ENCODE data around the gene DOCK9.

DOCK9 gene

GRCh38 chr13:98873377-98874028 lies 104.4 kb downstream of the DOCK9 start:
- Histone ChIP-seq H3K36me3 (ENCODE audit: control insufficient read depth in 2 of 2, insufficient read depth in 2 of 2, low read length in 2 of 2) (peaks cover 0 to 20% of the 10 kb centered on the region in 2 donors), H3K4me1 (ENCODE audit: control insufficient read depth in 2 of 2, insufficient read depth in 2 of 2, low read length in 2 of 2) (no peaks in the 10 kb centered on the region)

DNA sequence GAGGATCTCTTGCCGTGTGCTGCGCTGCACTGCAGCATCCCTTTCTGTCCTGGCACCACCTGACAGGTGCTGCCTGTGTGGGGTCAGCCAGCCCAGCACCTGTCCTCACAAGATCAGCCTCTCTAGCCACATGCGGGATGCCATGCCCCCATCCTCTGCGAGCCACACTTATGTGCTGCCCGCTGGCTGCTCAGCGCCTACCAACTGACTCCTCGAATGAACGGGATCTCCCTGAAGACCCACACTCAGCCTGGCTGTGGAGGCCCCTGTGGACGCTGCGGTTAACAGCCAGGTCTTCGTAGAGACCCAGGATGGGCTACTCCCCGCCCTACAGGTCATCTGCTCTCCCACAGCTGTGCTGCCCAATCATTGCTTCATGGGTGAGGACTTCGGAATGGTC lies 106.1 kb downstream of the DOCK9 start:
- Histone ChIP-seq H3K9me3 (ENCODE audit: control insufficient read depth in 2 of 2, low read length in 2 of 2) (peaks cover 0 to 3% of the 10 kb centered on the region in 2 donors), H3K36me3 (ENCODE audit: control insufficient read depth in 2 of 2, insufficient read depth in 2 of 2, low read length in 2 of 2) (peaks cover 9 to 21% of the 10 kb centered on the region in 2 donors), H3K4me3 (ENCODE audit: low read length in 2 of 2) (no peak overlapping the region), H3K4me1 (ENCODE audit: control insufficient read depth in 2 of 2, insufficient read depth in 2 of 2, low read length in 2 of 2) (no peaks in the 10 kb centered on the region), H3K9ac (ENCODE audit: low read depth in 1 of 2, low read length in 2 of 2) (no peak overlapping the region), H3K27ac (ENCODE audit: low read depth in 2 of 2, low read length in 2 of 2) (no peak overlapping the region), H3K27me3 (ENCODE audit: control insufficient read depth in 2 of 2, insufficient read depth in 2 of 2, low read length in 2 of 2) (no peaks in the 10 kb centered on the region)

More at GRCh38 chr13:98873377-98874028, 104.4 kb downstream of the DOCK9 start:
- no peak overlapping the region for H3K4me3 ChIP-seq (ENCODE audit: low read length in 2 of 2)
- no peaks in the 10 kb centered on the region for H3K27me3 ChIP-seq (ENCODE audit: control insufficient read depth in 2 of 2, insufficient read depth in 2 of 2, low read length in 2 of 2)
- no peak overlapping the region for H3K9ac ChIP-seq (ENCODE audit: low read depth in 1 of 2, low read length in 2 of 2)
- peaks cover 0 to 3% of the 10 kb centered on the region in 2 donors for H3K9me3 ChIP-seq (ENCODE audit: control insufficient read depth in 2 of 2, low read length in 2 of 2)
- H3K27ac ChIP-seq (ENCODE audit: low read depth in 2 of 2, low read length in 2 of 2): no peak overlapping the region

GRCh38 chr13:98869408-98870090 lies 108.3 kb downstream of the DOCK9 start:
- H3K36me3 ChIP-seq (ENCODE audit: control insufficient read depth in 2 of 2, insufficient read depth in 2 of 2, low read length in 2 of 2): peaks cover 23 to 36% of the 10 kb centered on the region in 2 donors

GRCh38 chr13:98868932-98869331 lies 108.9 kb downstream of the DOCK9 start:
- peaks cover 23 to 37% of the 10 kb centered on the region in 2 donors for H3K36me3 ChIP-seq (ENCODE audit: control insufficient read depth in 2 of 2, insufficient read depth in 2 of 2, low read length in 2 of 2)
- H3K9ac ChIP-seq (ENCODE audit: low read depth in 1 of 2, low read length in 2 of 2): no peak overlapping the region
- H3K27me3 ChIP-seq (ENCODE audit: control insufficient read depth in 2 of 2, insufficient read depth in 2 of 2, low read length in 2 of 2): no peaks in the 10 kb centered on the region
- H3K27ac ChIP-seq (ENCODE audit: low read depth in 2 of 2, low read length in 2 of 2): no peak overlapping the region
- H3K9me3 ChIP-seq (ENCODE audit: control insufficient read depth in 2 of 2, low read length in 2 of 2): peaks cover 0 to 3% of the 10 kb centered on the region in 2 donors
- no peaks in the 10 kb centered on the region for H3K4me1 ChIP-seq (ENCODE audit: control insufficient read depth in 2 of 2, insufficient read depth in 2 of 2, low read length in 2 of 2)
- H3K4me3 ChIP-seq (ENCODE audit: low read length in 2 of 2): no peak overlapping the region

More at GRCh38 chr13:98869408-98870090, 108.3 kb downstream of the DOCK9 start:
- Histone ChIP-seq H3K9me3 (ENCODE audit: control insufficient read depth in 2 of 2, low read length in 2 of 2) (peaks cover 0 to 3% of the 10 kb centered on the region in 2 donors), H3K9ac (ENCODE audit: low read depth in 1 of 2, low read length in 2 of 2) (no peak overlapping the region), H3K27ac (ENCODE audit: low read depth in 2 of 2, low read length in 2 of 2) (no peak overlapping the region), H3K27me3 (ENCODE audit: control insufficient read depth in 2 of 2, insufficient read depth in 2 of 2, low read length in 2 of 2) (no peaks in the 10 kb centered on the region), H3K4me1 (ENCODE audit: control insufficient read depth in 2 of 2, insufficient read depth in 2 of 2, low read length in 2 of 2) (no peaks in the 10 kb centered on the region), H3K4me3 (ENCODE audit: low read length in 2 of 2) (no peak overlapping the region)

DNA sequence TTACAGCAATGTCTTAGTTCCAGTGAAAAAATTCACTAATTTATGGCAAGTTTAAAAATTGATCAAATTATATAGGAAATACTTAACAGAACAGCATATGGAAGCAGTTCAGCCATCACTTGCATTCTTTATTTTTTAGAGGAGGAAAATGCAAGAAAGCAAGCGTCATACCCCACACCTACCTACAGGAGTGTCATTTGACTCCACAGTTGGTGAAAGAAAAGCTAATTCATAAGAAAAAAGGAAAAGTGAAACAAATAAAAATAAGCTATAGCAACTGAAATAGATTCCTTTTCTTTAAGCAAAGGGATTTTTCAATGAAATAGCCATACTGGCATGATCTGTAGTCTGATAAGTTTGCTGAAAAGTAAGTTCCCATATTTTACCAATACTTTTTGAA lies 111.0 kb downstream of the DOCK9 start:
- Histone ChIP-seq H3K9me3 (ENCODE audit: control insufficient read depth in 2 of 2, low read length in 2 of 2) (no peaks in the 10 kb centered on the region), H3K27ac (ENCODE audit: low read depth in 2 of 2, low read length in 2 of 2) (no peak overlapping the region), H3K36me3 (ENCODE audit: control insufficient read depth in 2 of 2, insufficient read depth in 2 of 2, low read length in 2 of 2) (peaks cover 29 to 32% of the 10 kb centered on the region in 2 donors), H3K4me3 (ENCODE audit: low read length in 2 of 2) (no peak overlapping the region), H3K4me1 (ENCODE audit: control insufficient read depth in 2 of 2, insufficient read depth in 2 of 2, low read length in 2 of 2) (no peaks in the 10 kb centered on the region), H3K27me3 (ENCODE audit: control insufficient read depth in 2 of 2, insufficient read depth in 2 of 2, low read length in 2 of 2) (no peaks in the 10 kb centered on the region), H3K9ac (ENCODE audit: low read depth in 1 of 2, low read length in 2 of 2) (no peak overlapping the region)

GRCh38 chr13:98860491-98860890 lies 117.4 kb downstream of the DOCK9 start:
- Histone ChIP-seq H3K9ac (ENCODE audit: low read depth in 1 of 2, low read length in 2 of 2) (no peak overlapping the region), H3K9me3 (ENCODE audit: control insufficient read depth in 2 of 2, low read length in 2 of 2) (no peaks in the 10 kb centered on the region), H3K36me3 (ENCODE audit: control insufficient read depth in 2 of 2, insufficient read depth in 2 of 2, low read length in 2 of 2) (peaks cover 20 to 35% of the 10 kb centered on the region in 2 donors), H3K27ac (ENCODE audit: low read depth in 2 of 2, low read length in 2 of 2) (no peak overlapping the region), H3K4me1 (ENCODE audit: control insufficient read depth in 2 of 2, insufficient read depth in 2 of 2, low read length in 2 of 2) (no peaks in the 10 kb centered on the region), H3K27me3 (ENCODE audit: control insufficient read depth in 2 of 2, insufficient read depth in 2 of 2, low read length in 2 of 2) (no peaks in the 10 kb centered on the region), H3K4me3 (ENCODE audit: low read length in 2 of 2) (no peak overlapping the region)

DNA sequence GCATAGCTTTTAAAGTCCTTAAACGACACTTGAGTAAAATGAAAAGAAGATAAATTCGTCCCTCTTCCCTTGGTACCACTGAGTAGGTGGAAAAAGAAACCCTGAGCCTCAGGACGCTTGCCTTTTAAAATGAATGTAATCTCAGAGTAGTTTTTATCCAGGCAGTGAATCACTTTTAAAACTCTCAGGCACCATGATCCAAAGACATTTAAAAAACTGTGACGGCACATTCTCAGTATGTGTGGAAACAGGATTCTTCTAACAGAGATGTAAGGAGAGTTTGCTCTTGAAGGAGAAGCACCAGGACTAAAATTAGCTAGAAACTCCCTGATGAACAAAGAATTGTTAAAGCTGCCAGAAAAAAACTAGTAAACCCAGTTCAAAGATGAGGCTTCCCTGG lies 119.7 kb downstream of the DOCK9 start:
- H3K27me3 ChIP-seq (ENCODE audit: control insufficient read depth in 2 of 2, insufficient read depth in 2 of 2, low read length in 2 of 2): no peaks in the 10 kb centered on the region
- H3K27ac ChIP-seq (ENCODE audit: low read depth in 2 of 2, low read length in 2 of 2): no peak overlapping the region
- H3K9ac ChIP-seq (ENCODE audit: low read depth in 1 of 2, low read length in 2 of 2): no peak overlapping the region

DNA sequence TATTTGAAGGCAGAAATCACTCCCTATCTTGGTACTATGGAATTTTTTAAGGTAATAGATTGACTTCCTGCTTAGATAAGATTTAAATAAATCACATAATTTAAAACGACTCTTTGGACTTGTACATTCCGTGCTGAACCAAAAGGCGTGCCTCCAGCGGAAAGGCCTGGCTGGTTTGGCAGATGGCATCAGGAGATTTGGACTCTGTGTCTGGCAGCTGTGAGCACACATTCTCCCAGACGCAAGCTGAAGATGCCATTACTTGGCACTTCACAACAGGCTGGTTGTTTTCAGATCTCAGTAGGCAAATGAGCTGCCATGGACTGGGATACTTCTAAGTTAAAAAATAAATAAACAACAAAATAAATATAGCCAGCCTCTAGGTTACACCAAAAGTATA lies 120.9 kb downstream of the DOCK9 start:
- H3K4me1 ChIP-seq (ENCODE audit: control insufficient read depth in 2 of 2, insufficient read depth in 2 of 2, low read length in 2 of 2): no peaks in the 10 kb centered on the region
- H3K27me3 ChIP-seq (ENCODE audit: control insufficient read depth in 2 of 2, insufficient read depth in 2 of 2, low read length in 2 of 2): no peaks in the 10 kb centered on the region
- peaks cover 20 to 29% of the 10 kb centered on the region in 2 donors for H3K36me3 ChIP-seq (ENCODE audit: control insufficient read depth in 2 of 2, insufficient read depth in 2 of 2, low read length in 2 of 2)
- no peaks in the 10 kb centered on the region for H3K9me3 ChIP-seq (ENCODE audit: control insufficient read depth in 2 of 2, low read length in 2 of 2)
- no peak overlapping the region for H3K9ac ChIP-seq (ENCODE audit: low read depth in 1 of 2, low read length in 2 of 2)
- no peak overlapping the region for H3K27ac ChIP-seq (ENCODE audit: low read depth in 2 of 2, low read length in 2 of 2)
- H3K4me3 ChIP-seq (ENCODE audit: low read length in 2 of 2): no peak overlapping the region

More for the DNA sequence above, 119.7 kb downstream of the DOCK9 start:
- Histone ChIP-seq H3K9me3 (ENCODE audit: control insufficient read depth in 2 of 2, low read length in 2 of 2) (no peaks in the 10 kb centered on the region), H3K36me3 (ENCODE audit: control insufficient read depth in 2 of 2, insufficient read depth in 2 of 2, low read length in 2 of 2) (peaks cover 26 to 37% of the 10 kb centered on the region in 2 donors), H3K4me3 (ENCODE audit: low read length in 2 of 2) (no peak overlapping the region), H3K4me1 (ENCODE audit: control insufficient read depth in 2 of 2, insufficient read depth in 2 of 2, low read length in 2 of 2) (no peaks in the 10 kb centered on the region)

DNA sequence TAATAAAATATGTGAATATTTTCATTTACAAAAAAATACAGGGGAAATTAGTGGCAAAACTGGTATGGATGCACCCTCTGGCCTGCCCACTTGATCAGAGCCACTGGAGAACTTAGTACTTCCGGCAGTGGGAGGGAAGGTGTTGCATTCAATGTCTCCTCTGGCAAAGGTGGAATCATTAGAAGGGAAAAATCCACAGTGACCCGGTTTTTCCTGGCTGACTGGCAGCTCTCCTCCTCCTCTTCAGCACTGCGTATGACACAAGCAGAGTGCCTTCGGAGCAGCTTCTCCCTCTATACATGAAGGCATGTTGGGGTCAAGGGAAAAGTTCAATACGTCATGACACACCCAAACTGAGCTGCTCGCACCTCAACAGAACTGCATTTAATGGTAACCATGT lies 123.4 kb downstream of the DOCK9 start:
- H3K4me3 ChIP-seq (ENCODE audit: low read length in 2 of 2): no peak overlapping the region
- no peaks in the 10 kb centered on the region for H3K4me1 ChIP-seq (ENCODE audit: control insufficient read depth in 2 of 2, insufficient read depth in 2 of 2, low read length in 2 of 2)
- H3K9ac ChIP-seq (ENCODE audit: low read depth in 1 of 2, low read length in 2 of 2): no peak overlapping the region
- no peak overlapping the region for H3K27ac ChIP-seq (ENCODE audit: low read depth in 2 of 2, low read length in 2 of 2)
- H3K36me3 ChIP-seq (ENCODE audit: control insufficient read depth in 2 of 2, insufficient read depth in 2 of 2, low read length in 2 of 2): peaks cover 14 to 16% of the 10 kb centered on the region in 2 donors
- H3K9me3 ChIP-seq (ENCODE audit: control insufficient read depth in 2 of 2, low read length in 2 of 2): no peaks in the 10 kb centered on the region
- H3K27me3 ChIP-seq (ENCODE audit: control insufficient read depth in 2 of 2, insufficient read depth in 2 of 2, low read length in 2 of 2): no peaks in the 10 kb centered on the region

DNA sequence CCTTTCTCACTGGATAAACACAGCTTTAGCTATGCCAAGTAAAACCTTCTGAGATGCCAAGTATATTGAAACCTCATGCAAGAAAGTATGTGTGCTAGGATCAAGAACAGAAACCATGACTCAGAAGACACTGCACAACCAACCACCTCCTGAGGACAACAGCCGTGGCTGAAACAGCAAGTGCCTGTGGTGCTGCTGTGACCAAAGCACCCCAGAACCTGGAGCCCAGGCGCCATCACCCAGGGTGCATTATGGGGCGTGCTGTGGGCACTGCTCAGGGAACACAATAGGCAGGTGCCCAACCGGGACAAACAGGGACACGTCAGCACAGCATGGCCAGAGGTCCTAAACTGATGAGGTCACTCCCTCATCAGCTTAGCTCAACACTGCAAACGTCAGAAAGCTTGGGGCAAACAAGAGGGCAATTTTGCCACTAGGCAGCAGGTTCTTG lies 124.1 kb downstream of the DOCK9 start:
- Histone ChIP-seq H3K9me3 (ENCODE audit: control insufficient read depth in 2 of 2, low read length in 2 of 2) (no peaks in the 10 kb centered on the region), H3K36me3 (ENCODE audit: control insufficient read depth in 2 of 2, insufficient read depth in 2 of 2, low read length in 2 of 2) (peaks cover 11 to 14% of the 10 kb centered on the region in 2 donors), H3K27ac (ENCODE audit: low read depth in 2 of 2, low read length in 2 of 2) (no peak overlapping the region), H3K4me3 (ENCODE audit: low read length in 2 of 2) (no peak overlapping the region), H3K4me1 (ENCODE audit: control insufficient read depth in 2 of 2, insufficient read depth in 2 of 2, low read length in 2 of 2) (no peaks in the 10 kb centered on the region), H3K9ac (ENCODE audit: low read depth in 1 of 2, low read length in 2 of 2) (no peak overlapping the region), H3K27me3 (ENCODE audit: control insufficient read depth in 2 of 2, insufficient read depth in 2 of 2, low read length in 2 of 2) (no peaks in the 10 kb centered on the region)
